ENCODE measurements around the gene MEAK7.

The MEAK7 gene

DNA sequence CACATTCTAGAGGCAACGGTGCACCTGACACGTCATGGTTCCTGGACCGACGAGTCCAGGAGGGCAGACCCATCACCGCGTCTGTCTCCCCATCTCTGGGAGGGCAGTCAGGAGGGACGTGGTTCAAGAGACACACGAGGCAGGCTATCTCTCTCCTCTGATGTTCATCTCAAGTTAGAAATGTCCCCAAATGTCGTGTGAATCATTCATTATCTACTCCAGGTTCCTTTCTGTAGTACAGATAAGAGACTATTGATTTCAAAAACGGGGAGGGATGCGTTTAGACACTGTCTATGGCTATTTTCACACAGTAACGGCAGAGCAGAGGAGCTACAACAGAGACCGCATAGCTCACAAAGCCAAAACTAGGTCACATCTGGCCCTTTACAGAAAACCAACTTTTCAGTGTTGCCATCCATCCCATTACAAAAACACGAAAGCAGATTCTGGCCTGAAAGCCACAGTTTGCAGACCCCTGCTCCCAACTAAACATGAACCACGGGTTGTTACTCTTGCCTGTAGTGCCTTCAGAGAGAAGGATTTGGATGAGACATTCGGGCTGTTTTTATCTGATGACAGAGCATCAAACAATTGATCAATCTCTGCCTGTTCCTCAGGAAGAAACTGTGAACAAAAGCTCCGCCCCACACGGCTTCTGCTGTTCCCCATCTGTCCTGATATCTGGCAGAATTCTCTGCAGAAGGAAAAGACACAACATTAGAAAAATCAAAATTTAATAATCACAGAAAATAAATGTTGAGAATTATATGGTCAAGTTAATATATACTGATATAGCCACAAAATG is 6.8 kb downstream of the MEAK7 start:
- Histone ChIP-seq H3K4me3 (ENCODE audit: low read length) (no peak overlapping the region), H3K9me3 (ENCODE audit: control insufficient read depth, low read depth, low read length) (peaks cover 11% of the 10 kb centered on the region), H3K27ac (ENCODE audit: low read length) (no peak overlapping the region), H3K4me1 (ENCODE audit: control insufficient read depth, low read depth, low read length) (no peaks in the 10 kb centered on the region), H3K9ac (ENCODE audit: low read length) (no peak overlapping the region), H3K36me3 (ENCODE audit: control insufficient read depth, low read depth, low read length) (peaks cover 27% of the 10 kb centered on the region), H3K27me3 (ENCODE audit: control insufficient read depth, insufficient read depth, low read length) (no peaks in the 10 kb centered on the region)

DNA sequence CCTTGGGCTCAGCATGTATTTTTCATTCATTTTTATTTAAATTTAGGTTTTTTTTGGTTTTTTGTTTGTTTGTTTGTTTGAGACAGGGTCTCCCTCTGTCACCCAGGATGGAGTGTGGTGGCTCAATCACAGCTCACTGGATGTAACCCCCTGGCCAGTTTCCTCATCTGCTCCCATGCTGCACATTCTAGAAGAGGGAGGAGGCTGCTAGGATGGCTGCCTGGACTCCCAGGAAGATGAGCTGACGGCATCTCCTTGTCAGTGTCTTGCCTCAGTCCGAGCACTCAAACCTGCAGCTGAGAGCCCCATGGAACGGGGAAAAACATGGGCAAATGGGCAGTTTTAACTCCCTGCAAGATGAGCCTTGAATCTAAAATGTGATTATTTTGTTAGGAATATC is 7.5 kb downstream of the MEAK7 start:
- H3K36me3 ChIP-seq (ENCODE audit: control insufficient read depth, low read depth, low read length) = peaks cover 27% of the 10 kb centered on the region
- H3K4me3 ChIP-seq (ENCODE audit: low read length) = no peak overlapping the region
- H3K9me3 ChIP-seq (ENCODE audit: control insufficient read depth, low read depth, low read length) = peaks cover 11% of the 10 kb centered on the region
- H3K27ac ChIP-seq (ENCODE audit: low read length) = no peak overlapping the region
- H3K4me1 ChIP-seq (ENCODE audit: control insufficient read depth, low read depth, low read length) = no peaks in the 10 kb centered on the region
- H3K9ac ChIP-seq (ENCODE audit: low read length) = no peak overlapping the region
- H3K27me3 ChIP-seq (ENCODE audit: control insufficient read depth, insufficient read depth, low read length) = no peaks in the 10 kb centered on the region

DNA sequence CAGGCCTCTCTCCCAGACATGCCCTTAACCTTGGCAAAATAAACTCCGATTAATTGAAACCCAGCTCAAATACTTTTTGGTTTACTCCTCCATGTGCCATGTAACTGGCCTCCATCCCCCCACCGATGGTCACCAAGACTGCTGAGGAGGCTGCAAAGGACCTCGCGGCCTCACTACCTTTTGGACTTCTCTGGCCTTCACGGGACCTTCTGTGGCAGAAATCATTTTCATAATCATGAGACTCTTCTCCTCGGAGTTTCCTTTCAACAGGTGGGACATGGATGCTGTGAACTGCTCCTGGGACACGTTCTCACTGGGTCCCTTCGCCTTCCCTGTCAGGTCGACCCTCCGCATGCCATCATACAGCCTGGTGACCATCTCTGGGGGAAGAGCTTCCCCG is 9.0 kb downstream of the MEAK7 start:
- H3K36me3 ChIP-seq (ENCODE audit: control insufficient read depth, low read depth, low read length) = peaks cover 27% of the 10 kb centered on the region
- H3K9ac ChIP-seq (ENCODE audit: low read length) = no peak overlapping the region
- H3K4me1 ChIP-seq (ENCODE audit: control insufficient read depth, low read depth, low read length) = no peaks in the 10 kb centered on the region
- H3K27me3 ChIP-seq (ENCODE audit: control insufficient read depth, insufficient read depth, low read length) = no peaks in the 10 kb centered on the region
- H3K27ac ChIP-seq (ENCODE audit: low read length) = no peak overlapping the region
- no peak overlapping the region for H3K4me3 ChIP-seq (ENCODE audit: low read length)
- H3K9me3 ChIP-seq (ENCODE audit: control insufficient read depth, low read depth, low read length) = peaks cover 11% of the 10 kb centered on the region

DNA sequence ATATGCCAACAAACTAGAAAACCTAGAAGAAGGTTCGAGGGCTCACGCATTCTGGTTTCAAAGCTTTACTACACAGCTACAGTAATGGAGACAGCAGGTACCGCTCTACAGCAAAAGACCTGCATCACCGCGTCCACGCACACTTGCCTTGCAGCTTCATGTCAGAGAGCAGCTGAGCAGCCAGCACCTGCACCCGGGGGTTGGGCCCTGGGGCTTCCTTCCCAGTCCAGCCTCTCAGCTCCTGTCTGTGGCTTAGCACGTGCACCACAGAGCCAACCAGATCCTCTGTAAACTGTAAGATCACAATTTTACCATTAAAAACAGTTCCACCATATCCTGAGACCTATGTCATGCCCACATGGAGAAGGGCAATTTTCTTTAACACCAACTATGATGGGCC is 15.3 kb downstream of the MEAK7 start:
- no peaks in the 10 kb centered on the region for H3K27me3 ChIP-seq (ENCODE audit: control insufficient read depth, insufficient read depth, low read length)
- peaks cover 11% of the 10 kb centered on the region for H3K9me3 ChIP-seq (ENCODE audit: control insufficient read depth, low read depth, low read length)
- peaks cover 9% of the 10 kb centered on the region for H3K36me3 ChIP-seq (ENCODE audit: control insufficient read depth, low read depth, low read length)
- no peaks in the 10 kb centered on the region for H3K4me1 ChIP-seq (ENCODE audit: control insufficient read depth, low read depth, low read length)
- H3K27ac ChIP-seq (ENCODE audit: low read length) = no peak overlapping the region
- no peak overlapping the region for H3K9ac ChIP-seq (ENCODE audit: low read length)
- no peak overlapping the region for H3K4me3 ChIP-seq (ENCODE audit: low read length)

DNA sequence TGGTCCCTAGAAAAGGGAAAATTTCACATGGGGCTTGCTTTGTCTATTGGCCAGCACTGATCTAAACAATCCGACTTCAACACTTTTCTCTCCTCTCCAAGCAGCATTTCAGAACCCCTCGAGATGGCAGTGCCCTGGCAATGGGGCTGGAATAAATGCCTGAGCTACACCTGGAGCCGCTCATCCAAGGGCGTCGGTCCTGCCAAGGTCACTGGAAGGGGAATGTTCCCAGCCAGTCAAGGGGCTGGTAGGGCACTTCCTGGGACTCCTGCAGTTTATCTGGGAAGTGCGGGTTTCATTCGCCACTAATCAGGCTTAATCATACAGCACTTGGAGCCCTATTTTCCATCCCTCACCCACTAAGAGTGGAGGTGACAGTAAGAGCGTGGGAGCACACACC is 17.1 kb downstream of the MEAK7 start:
- Histone ChIP-seq H3K27ac (ENCODE audit: low read length) (no peak overlapping the region), H3K36me3 (ENCODE audit: control insufficient read depth, low read depth, low read length) (peaks cover 6% of the 10 kb centered on the region), H3K9me3 (ENCODE audit: control insufficient read depth, low read depth, low read length) (no peaks in the 10 kb centered on the region), H3K9ac (ENCODE audit: low read length) (no peak overlapping the region), H3K4me3 (ENCODE audit: low read length) (no peak overlapping the region), H3K27me3 (ENCODE audit: control insufficient read depth, insufficient read depth, low read length) (no peaks in the 10 kb centered on the region), H3K4me1 (ENCODE audit: control insufficient read depth, low read depth, low read length) (no peaks in the 10 kb centered on the region)

- Histone ChIP-seq H3K36me3 (ENCODE audit: control insufficient read depth, low read depth, low read length) (peaks cover 8% of the 10 kb centered on the region), H3K27me3 (ENCODE audit: control insufficient read depth, insufficient read depth, low read length) (no peaks in the 10 kb centered on the region), H3K9me3 (ENCODE audit: control insufficient read depth, low read depth, low read length) (no peaks in the 10 kb centered on the region), H3K27ac (ENCODE audit: low read length) (no peak overlapping the region), H3K4me3 (ENCODE audit: low read length) (no peak overlapping the region), H3K9ac (ENCODE audit: low read length) (no peak overlapping the region), H3K4me1 (ENCODE audit: control insufficient read depth, low read depth, low read length) (no peaks in the 10 kb centered on the region)
These were observed 17.8 kb downstream of the MEAK7 start for GRCh38 chr16:84486551-84487235.

DNA sequence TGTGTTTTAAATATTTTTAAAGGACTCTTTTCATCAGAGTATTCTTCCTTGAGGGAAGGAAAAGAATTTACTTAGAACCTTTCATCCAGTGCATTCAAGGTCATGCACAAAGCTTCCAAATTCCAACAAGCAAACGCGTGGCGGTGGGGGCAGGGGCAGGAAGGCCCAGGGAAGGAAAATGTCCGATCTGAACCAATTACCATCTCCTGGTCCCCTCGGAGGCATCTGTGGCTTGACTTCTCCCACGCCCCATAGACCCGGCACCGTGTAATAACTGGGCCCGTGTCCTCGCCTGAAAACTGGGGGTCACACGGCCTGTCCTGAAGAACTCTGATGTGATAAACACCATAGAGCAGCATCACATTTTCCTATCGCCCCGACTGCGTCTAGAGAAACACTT is 18.3 kb downstream of the MEAK7 start:
- Histone ChIP-seq H3K27ac (ENCODE audit: low read length) (no peak overlapping the region), H3K36me3 (ENCODE audit: control insufficient read depth, low read depth, low read length) (peaks cover 8% of the 10 kb centered on the region), H3K4me3 (ENCODE audit: low read length) (no peak overlapping the region), H3K4me1 (ENCODE audit: control insufficient read depth, low read depth, low read length) (no peaks in the 10 kb centered on the region), H3K9me3 (ENCODE audit: control insufficient read depth, low read depth, low read length) (no peaks in the 10 kb centered on the region), H3K27me3 (ENCODE audit: control insufficient read depth, insufficient read depth, low read length) (no peaks in the 10 kb centered on the region), H3K9ac (ENCODE audit: low read length) (no peak overlapping the region)

- Histone ChIP-seq H3K4me1 (ENCODE audit: control insufficient read depth, low read depth, low read length) (no peaks in the 10 kb centered on the region), H3K9me3 (ENCODE audit: control insufficient read depth, low read depth, low read length) (no peaks in the 10 kb centered on the region), H3K27ac (ENCODE audit: low read length) (no peak overlapping the region), H3K36me3 (ENCODE audit: control insufficient read depth, low read depth, low read length) (peaks cover 10% of the 10 kb centered on the region), H3K9ac (ENCODE audit: low read length) (no peak overlapping the region), H3K4me3 (ENCODE audit: low read length) (no peak overlapping the region), H3K27me3 (ENCODE audit: control insufficient read depth, insufficient read depth, low read length) (no peaks in the 10 kb centered on the region)
These were observed 19.0 kb downstream of the MEAK7 start for GRCh38 chr16:84485255-84486010.

DNA sequence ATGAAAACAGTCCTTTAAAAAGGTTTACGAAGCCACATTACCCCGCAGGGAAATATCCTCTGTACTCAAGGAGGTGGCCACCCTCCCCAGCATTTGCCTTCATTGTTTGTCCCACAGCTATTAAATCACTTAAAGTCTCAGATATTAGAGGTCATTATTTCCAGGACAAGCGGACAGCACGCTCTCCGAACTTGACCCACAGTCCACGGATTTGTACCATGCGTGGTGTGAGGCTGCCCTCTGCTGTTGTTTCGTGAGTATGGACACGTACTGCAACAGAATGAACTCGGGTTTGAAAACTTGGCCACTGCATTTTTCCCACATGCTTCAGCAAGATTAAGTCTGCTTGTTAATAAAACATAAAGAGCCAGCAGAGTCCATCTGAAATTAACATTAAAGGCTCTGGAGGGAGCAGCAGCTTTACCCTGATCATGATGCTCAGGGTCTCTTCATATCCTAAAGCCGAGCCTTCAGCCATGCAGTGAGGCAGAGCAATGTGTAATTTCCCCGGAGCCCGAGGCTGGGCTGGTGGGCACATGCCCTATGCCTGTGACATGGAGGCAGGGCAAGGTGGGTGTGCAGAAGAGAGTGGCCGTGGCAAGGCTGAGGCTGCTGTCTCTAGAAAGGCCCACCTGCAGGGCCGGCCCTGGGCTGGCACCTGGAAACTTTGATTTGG is 19.7 kb downstream of the MEAK7 start:
- Histone ChIP-seq H3K27ac (ENCODE audit: low read length) (no peak overlapping the region), H3K9ac (ENCODE audit: low read length) (no peak overlapping the region), H3K4me1 (ENCODE audit: control insufficient read depth, low read depth, low read length) (no peaks in the 10 kb centered on the region), H3K27me3 (ENCODE audit: control insufficient read depth, insufficient read depth, low read length) (no peaks in the 10 kb centered on the region), H3K36me3 (ENCODE audit: control insufficient read depth, low read depth, low read length) (peaks cover 11% of the 10 kb centered on the region), H3K4me3 (ENCODE audit: low read length) (no peak overlapping the region), H3K9me3 (ENCODE audit: control insufficient read depth, low read depth, low read length) (no peaks in the 10 kb centered on the region)

GRCh38 chr16:84483882-84484565 is 20.4 kb downstream of the MEAK7 start:
- Histone ChIP-seq H3K36me3 (ENCODE audit: control insufficient read depth, low read depth, low read length) (peaks cover 11% of the 10 kb centered on the region), H3K4me3 (ENCODE audit: low read length) (no peak overlapping the region), H3K4me1 (ENCODE audit: control insufficient read depth, low read depth, low read length) (no peaks in the 10 kb centered on the region), H3K9me3 (ENCODE audit: control insufficient read depth, low read depth, low read length) (no peaks in the 10 kb centered on the region), H3K27me3 (ENCODE audit: control insufficient read depth, insufficient read depth, low read length) (no peaks in the 10 kb centered on the region), H3K9ac (ENCODE audit: low read length) (no peak overlapping the region), H3K27ac (ENCODE audit: low read length) (no peak overlapping the region)
